HEK293 (cell line): ENCODE measurements around the gene DYNC1I1.

Experiments used
- CTCF ChIA-PET: fragments of 350-600 bp; formaldehyde crosslinking; extraction: SDS; loops from one replicate; lab custom pipeline; 2021; ENCODE audit warnings: antibody characterized with exemption; lab: Yijun Ruan, JAX
- POLR2A ChIA-PET: fragments of 300-600 bp; formaldehyde crosslinking; extraction: SDS; loops from one replicate; lab custom pipeline; 2020; ENCODE audit warnings: antibody characterized with exemption, inconsistent platforms; lab: Yijun Ruan, JAX
- H3K27ac ChIP-seq: fragments of 200-500 bp; sonication (Bioruptor generic); 2 replicates; pipeline ENCODE4 v1.5.1; 2014; ENCODE audit warnings: low read depth, low read length, control low read depth, inconsistent platforms; ENCODE audit errors: extremely low read depth
- H3K36me3 ChIP-seq, 2 experiments: fragments of 200-500 bp in 1 of 2; sonication (Bioruptor generic) in 1 of 2; 1 replicate in 1 of 2; 2 replicates in 1 of 2; pipeline ENCODE4 v1.5.1; 2014 to 2017; ENCODE audit warnings: inconsistent platforms in 2 of 2, low read length in 2 of 2; ENCODE audit not compliant: control insufficient read depth in 2 of 2, insufficient read depth in 1 of 2
- H3K4me1 ChIP-seq: fragments of 200-500 bp; sonication (Bioruptor generic); 2 replicates; pipeline ENCODE4 v1.5.1; 2014; ENCODE audit warnings: mild to moderate bottlenecking, low read length, inconsistent platforms; ENCODE audit not compliant: control insufficient read depth, insufficient read depth
- H3K4me3 ChIP-seq: 2 replicates; pipeline ENCODE4 v1.5.1; 2011; ENCODE audit warnings: low read depth, mild to moderate bottlenecking, control low read depth, low read length, moderate library complexity
- H3K9me3 ChIP-seq: fragments of 200-500 bp; sonication (Bioruptor generic); 2 replicates; pipeline ENCODE4 v1.5.1; 2014; ENCODE audit warnings: low read depth, low read length, inconsistent platforms; ENCODE audit not compliant: control insufficient read depth, insufficient read depth
- BCL11A ChIP-seq: fragments of 450-650 bp; formaldehyde crosslinking; IDR thresholded peaks from 2 replicates; pipeline ENCODE4 v1.5.1; 2016; ENCODE audit warnings: low read depth, missing biosample characterization, missing genetic modification characterization
- GLI4 ChIP-seq: fragments of 450-650 bp; formaldehyde crosslinking; IDR thresholded peaks from 2 replicates; pipeline ENCODE4 v1.5.1; 2016; ENCODE audit warnings: missing biosample characterization, missing genetic modification characterization
- HOXD13 ChIP-seq: sonication (generic); formaldehyde crosslinking; IDR thresholded peaks from 2 replicates; pipeline ENCODE4 v1.8.0; 2022; ENCODE audit warnings: missing genetic modification reagents, borderline replicate concordance
- RBAK ChIP-seq: fragments of 450-650 bp; formaldehyde crosslinking; IDR thresholded peaks from 2 replicates; pipeline ENCODE4 v1.5.1; 2016; ENCODE audit warnings: missing biosample characterization, missing genetic modification characterization
- ZBTB48 ChIP-seq: fragments of 450-650 bp; formaldehyde crosslinking; IDR thresholded peaks from 2 replicates; pipeline ENCODE4 v1.5.1; 2016; ENCODE audit warnings: missing biosample characterization, missing genetic modification characterization
- ZBTB8A ChIP-seq: fragments of 450-650 bp; formaldehyde crosslinking; IDR thresholded peaks from 2 replicates; pipeline ENCODE4 v1.5.1; 2016; ENCODE audit warnings: missing biosample characterization, missing genetic modification characterization
- ZEB2 ChIP-seq: fragments of 450-650 bp; formaldehyde crosslinking; IDR thresholded peaks from 2 replicates; pipeline ENCODE4 v1.5.1; 2016; ENCODE audit warnings: missing biosample characterization, missing genetic modification characterization
- ZFHX2 ChIP-seq: fragments of 450-650 bp; formaldehyde crosslinking; conservative IDR thresholded peaks from 2 replicates; pipeline ENCODE4 v1.5.1; 2016; ENCODE audit warnings: missing biosample characterization, missing genetic modification characterization
- ZNF114 ChIP-seq: fragments of 450-650 bp; formaldehyde crosslinking; IDR thresholded peaks from 2 replicates; pipeline ENCODE4 v1.5.0; 2017; ENCODE audit warnings: missing biosample characterization, missing genetic modification characterization
- ZNF155 ChIP-seq: fragments of 450-650 bp; formaldehyde crosslinking; IDR thresholded peaks from 2 replicates; pipeline ENCODE4 v1.5.1; 2016; ENCODE audit warnings: missing biosample characterization, missing genetic modification characterization
- ZNF169 ChIP-seq: fragments of 450-650 bp; formaldehyde crosslinking; IDR thresholded peaks from 2 replicates; pipeline ENCODE4 v1.5.1; 2016; ENCODE audit warnings: missing biosample characterization, missing genetic modification characterization
- ZNF184 ChIP-seq: fragments of 450-650 bp; IDR thresholded peaks from 2 replicates; pipeline ENCODE4 v1.5.1; 2018; ENCODE audit warnings: missing biosample characterization, mild to moderate bottlenecking, missing genetic modification characterization
- ZNF19 ChIP-seq: fragments of 450-650 bp; formaldehyde crosslinking; IDR thresholded peaks from 2 replicates; pipeline ENCODE4; 2016; ENCODE audit warnings: missing biosample characterization, missing genetic modification characterization, low read depth
- ZNF23 ChIP-seq: fragments of 450-650 bp; formaldehyde crosslinking; IDR thresholded peaks from 2 replicates; pipeline ENCODE4 v1.5.1; 2016; ENCODE audit warnings: missing biosample characterization, missing genetic modification characterization, borderline replicate concordance
- ZNF292 ChIP-seq: fragments of 450-650 bp; formaldehyde crosslinking; IDR thresholded peaks from 2 replicates; pipeline ENCODE4 v1.5.1; 2016; ENCODE audit warnings: low read depth, missing biosample characterization, missing genetic modification characterization, borderline replicate concordance
- TF ChIP-seq, protein P1 (sequence below): fragments of 450-650 bp; formaldehyde crosslinking; IDR thresholded peaks from 2 replicates; pipeline ENCODE4 v1.5.1; 2017; ENCODE audit warnings: missing biosample characterization, missing genetic modification characterization
- TF ChIP-seq, protein P2 (sequence below): fragments of 450-650 bp; formaldehyde crosslinking; IDR thresholded peaks from 2 replicates; pipeline ENCODE4 v1.5.1; 2016; ENCODE audit warnings: missing biosample characterization, missing genetic modification characterization
- TF ChIP-seq, protein P3 (sequence below): fragments of 450-650 bp; formaldehyde crosslinking; IDR thresholded peaks from 2 replicates; pipeline ENCODE4 v1.5.1; 2016; ENCODE audit warnings: missing biosample characterization, missing genetic modification characterization
- TF ChIP-seq, protein P4 (sequence below): fragments of 450-650 bp; formaldehyde crosslinking; IDR thresholded peaks from 2 replicates; pipeline ENCODE4 v1.5.1; 2016; ENCODE audit warnings: missing biosample characterization, missing genetic modification characterization, borderline replicate concordance

The DYNC1I1 gene

DNA sequence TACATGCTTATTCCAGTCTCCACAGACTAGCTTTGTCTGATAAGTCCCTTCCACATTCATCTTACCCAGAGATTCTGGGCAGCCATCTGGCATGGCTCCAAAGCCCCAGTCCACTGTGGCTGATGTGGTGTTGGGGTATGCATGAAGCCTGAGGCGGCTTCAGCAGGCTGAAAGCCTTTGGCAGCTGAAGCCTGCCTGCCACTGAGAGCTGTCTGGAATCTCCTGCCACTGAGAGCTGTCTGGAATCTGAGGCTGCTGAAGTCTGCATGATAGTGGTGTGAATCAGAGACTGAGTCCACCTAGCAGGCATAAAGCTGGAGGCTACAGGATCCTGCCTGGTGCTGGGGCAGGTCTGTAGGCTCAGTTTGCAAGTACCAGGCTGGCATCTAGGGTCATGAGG, 87.1 kb downstream of the DYNC1I1 start:
- TF ChIP-seq, protein P1, sequence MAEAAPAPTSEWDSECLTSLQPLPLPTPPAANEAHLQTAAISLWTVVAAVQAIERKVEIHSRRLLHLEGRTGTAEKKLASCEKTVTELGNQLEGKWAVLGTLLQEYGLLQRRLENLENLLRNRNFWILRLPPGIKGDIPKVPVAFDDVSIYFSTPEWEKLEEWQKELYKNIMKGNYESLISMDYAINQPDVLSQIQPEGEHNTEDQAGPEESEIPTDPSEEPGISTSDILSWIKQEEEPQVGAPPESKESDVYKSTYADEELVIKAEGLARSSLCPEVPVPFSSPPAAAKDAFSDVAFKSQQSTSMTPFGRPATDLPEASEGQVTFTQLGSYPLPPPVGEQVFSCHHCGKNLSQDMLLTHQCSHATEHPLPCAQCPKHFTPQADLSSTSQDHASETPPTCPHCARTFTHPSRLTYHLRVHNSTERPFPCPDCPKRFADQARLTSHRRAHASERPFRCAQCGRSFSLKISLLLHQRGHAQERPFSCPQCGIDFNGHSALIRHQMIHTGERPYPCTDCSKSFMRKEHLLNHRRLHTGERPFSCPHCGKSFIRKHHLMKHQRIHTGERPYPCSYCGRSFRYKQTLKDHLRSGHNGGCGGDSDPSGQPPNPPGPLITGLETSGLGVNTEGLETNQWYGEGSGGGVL (tag by site-specific recombination): no peak
- ChIA-PET CTCF (interaction anchor here (1.6 kb wide), 2 partner anchors 12 to 135 kb away, joined by 7 to 10 read pairs; no protein-coding TSS in a partner anchor), POLR2A (no interaction called here)
- Histone ChIP-seq H3K9me3 (no peaks in the 10 kb centered on the region), H3K4me3 (no peak overlapping the region), H3K4me1 (no peaks in the 10 kb centered on the region), H3K36me3 (no peaks in the 10 kb centered on the region), H3K27ac (no peak overlapping the region)

DNA sequence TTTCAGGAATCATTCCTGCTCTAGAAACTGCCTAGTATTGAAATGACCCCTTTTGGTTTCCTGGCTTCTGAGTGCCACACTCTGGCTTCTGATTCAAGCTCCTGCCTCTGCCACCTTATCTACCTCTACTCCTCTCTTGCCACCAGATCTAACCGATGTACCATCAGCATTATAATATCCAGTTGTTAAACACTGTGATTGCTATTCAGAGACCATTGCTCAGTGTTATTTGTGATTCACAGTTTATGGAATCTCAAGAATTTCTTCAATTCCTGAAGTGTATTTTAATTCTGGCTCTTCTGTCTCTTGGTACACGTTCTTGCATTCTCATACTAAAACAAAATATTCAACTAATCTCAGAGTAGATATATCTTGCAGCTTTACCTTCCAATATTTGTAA, 88.7 kb downstream of the DYNC1I1 start:
- CTCF ChIA-PET: interaction anchor here (0.7 to 1.6 kb wide), 3 partner anchors 10 to 335 kb away, joined by 3 to 8 read pairs (median 3); no protein-coding TSS in a partner anchor
- no peak overlapping the region for H3K4me3 ChIP-seq
- H3K36me3 ChIP-seq: no peaks in the 10 kb centered on the region
- TF ChIP-seq BCL11A (tag by site-specific recombination): no peak
- TF ChIP-seq ZFHX2: no peak
- no peak for TF ChIP-seq ZNF114
- TF ChIP-seq ZBTB48 (tag by site-specific recombination): no peak
- TF ChIP-seq, all 188 proteins: peak for 0
- Histone ChIP-seq H3K4me1 (no peaks in the 10 kb centered on the region), H3K27ac (no peak overlapping the region), H3K9me3 (no peaks in the 10 kb centered on the region)
- POLR2A ChIA-PET: no interaction called here

DNA sequence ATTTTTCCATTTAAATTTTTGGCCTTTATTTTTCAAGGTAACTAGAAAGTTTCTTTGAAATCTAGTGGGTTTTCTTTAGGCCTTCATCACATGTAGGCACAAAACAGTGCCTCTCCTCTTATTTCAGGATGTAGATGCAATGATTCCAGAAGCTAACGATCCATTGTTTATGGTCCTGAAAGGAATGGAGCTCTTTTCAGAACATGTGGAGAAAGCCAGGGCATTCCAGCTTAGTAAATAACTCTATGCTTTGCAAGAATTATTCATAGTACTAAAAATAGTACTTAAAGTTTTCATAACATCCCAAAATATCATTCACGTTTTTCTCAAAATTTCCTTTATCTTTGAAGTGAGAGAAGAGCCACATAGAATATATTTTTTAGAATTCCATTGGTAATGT, 91.3 kb downstream of the DYNC1I1 start:
- POLR2A ChIA-PET: no interaction called here
- no peaks in the 10 kb centered on the region for H3K4me1 ChIP-seq
- TF ChIP-seq ZNF114 (no peak), ZNF169 (tag by site-specific recombination) (no peak), ZNF23 (tag by site-specific recombination) (no peak), ZEB2 (tag by site-specific recombination) (no peak), ZNF292 (no peak), ZNF184 (no peak), RBAK (tag by site-specific recombination) (no peak), GLI4 (no peak), ZNF19 (tag by site-specific recombination) (no peak), HOXD13 (CRISPR knock-in tag) (no peak), ZBTB8A (tag by site-specific recombination) (no peak), ZNF155 (tag by site-specific recombination) (no peak)
- TF ChIP-seq, protein P2, sequence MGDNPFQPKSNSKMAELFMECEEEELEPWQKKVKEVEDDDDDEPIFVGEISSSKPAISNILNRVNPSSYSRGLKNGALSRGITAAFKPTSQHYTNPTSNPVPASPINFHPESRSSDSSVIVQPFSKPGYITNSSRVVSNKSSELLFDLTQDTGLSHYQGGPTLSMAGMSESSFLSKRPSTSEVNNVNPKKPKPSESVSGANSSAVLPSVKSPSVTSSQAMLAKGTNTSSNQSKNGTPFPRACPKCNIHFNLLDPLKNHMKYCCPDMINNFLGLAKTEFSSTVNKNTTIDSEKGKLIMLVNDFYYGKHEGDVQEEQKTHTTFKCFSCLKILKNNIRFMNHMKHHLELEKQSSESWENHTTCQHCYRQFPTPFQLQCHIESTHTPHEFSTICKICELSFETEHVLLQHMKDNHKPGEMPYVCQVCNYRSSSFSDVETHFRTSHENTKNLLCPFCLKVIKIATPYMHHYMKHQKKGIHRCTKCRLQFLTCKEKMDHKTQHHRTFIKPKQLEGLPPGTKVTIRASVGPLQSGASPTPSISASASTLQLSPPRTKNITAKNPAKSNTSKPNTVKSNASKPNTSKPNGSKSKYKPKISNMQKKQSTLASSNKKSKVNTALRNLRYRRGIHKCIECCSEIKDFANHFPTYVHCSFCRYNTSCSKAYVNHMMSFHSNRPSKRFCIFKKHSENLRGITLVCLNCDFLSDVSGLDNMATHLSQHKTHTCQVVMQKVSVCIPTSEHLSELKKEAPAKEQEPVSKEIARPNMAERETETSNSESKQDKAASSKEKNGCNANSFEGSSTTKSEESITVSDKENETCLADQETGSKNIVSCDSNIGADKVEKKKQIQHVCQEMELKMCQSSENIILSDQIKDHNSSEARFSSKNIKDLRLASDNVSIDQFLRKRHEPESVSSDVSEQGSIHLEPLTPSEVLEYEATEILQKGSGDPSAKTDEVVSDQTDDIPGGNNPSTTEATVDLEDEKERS (tag by site-specific recombination): no peak
- TF ChIP-seq, protein P3, sequence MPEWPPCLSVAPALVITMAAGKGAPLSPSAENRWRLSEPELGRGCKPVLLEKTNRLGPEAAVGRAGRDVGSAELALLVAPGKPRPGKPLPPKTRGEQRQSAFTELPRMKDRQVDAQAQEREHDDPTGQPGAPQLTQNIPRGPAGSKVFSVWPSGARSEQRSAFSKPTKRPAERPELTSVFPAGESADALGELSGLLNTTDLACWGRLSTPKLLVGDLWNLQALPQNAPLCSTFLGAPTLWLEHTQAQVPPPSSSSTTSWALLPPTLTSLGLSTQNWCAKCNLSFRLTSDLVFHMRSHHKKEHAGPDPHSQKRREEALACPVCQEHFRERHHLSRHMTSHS (tag by site-specific recombination): no peak
- TF ChIP-seq, protein P4, sequence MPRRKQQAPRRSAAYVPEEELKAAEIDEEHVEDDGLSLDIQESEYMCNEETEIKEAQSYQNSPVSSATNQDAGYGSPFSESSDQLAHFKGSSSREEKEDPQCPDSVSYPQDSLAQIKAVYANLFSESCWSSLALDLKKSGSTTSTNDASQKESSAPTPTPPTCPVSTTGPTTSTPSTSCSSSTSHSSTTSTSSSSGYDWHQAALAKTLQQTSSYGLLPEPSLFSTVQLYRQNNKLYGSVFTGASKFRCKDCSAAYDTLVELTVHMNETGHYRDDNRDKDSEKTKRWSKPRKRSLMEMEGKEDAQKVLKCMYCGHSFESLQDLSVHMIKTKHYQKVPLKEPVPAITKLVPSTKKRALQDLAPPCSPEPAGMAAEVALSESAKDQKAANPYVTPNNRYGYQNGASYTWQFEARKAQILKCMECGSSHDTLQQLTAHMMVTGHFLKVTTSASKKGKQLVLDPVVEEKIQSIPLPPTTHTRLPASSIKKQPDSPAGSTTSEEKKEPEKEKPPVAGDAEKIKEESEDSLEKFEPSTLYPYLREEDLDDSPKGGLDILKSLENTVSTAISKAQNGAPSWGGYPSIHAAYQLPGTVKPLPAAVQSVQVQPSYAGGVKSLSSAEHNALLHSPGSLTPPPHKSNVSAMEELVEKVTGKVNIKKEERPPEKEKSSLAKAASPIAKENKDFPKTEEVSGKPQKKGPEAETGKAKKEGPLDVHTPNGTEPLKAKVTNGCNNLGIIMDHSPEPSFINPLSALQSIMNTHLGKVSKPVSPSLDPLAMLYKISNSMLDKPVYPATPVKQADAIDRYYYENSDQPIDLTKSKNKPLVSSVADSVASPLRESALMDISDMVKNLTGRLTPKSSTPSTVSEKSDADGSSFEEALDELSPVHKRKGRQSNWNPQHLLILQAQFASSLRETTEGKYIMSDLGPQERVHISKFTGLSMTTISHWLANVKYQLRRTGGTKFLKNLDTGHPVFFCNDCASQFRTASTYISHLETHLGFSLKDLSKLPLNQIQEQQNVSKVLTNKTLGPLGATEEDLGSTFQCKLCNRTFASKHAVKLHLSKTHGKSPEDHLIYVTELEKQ (tag by site-specific recombination): no peak
- TF ChIP-seq, all 188 proteins: peak for 0
- CTCF ChIA-PET: interaction anchor here (2.4 kb wide), 1 partner anchor 23 kb away, joined by 15 read pairs; no protein-coding TSS in a partner anchor
- H3K27ac ChIP-seq: no peak overlapping the region
- no peaks in the 10 kb centered on the region for H3K9me3 ChIP-seq
- H3K36me3 ChIP-seq: no peaks in the 10 kb centered on the region
- no peak overlapping the region for H3K4me3 ChIP-seq
